ENCODE data around the gene ITPK1. TPM values are rescaled to one million over a fixed set of nuclear protein-coding genes. Genes with fewer than 3 reads are reported as not detected.

Gene ITPK1
- total RNA-seq, 1 experiment from 2014 or later, result 60.1 TPM

DNA sequence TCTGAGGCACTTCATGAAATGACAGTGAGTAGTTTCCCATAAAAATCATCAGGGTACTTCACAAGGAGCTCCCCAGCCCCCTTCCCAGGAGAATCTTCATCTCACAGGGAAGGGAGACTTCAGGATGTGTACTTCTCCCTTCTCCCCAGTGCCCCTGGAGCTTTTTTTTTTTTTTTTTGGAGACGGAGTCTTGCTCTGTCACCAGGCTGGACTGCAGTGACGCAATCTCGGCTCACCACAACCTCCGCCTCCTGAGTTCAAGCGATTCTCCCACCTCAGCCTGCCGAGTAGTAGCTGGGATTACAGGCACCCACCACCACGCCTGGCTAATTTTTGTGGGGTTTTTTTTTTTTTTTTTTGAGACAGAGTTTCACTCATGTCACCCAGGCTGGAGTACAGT, 10.4 kb downstream of the ITPK1 start:
- POLR2A ChIA-PET, result interaction anchor here (0.6 kb wide), 1 partner anchor 67 kb away, joined by 3 read pairs; no protein-coding TSS in a partner anchor
- DNase-seq, result no peak
- no peaks in the 10 kb centered on the region for H3K4me1 Mint-ChIP-seq (ENCODE audit: low read depth, unreplicated experiment)

DNA sequence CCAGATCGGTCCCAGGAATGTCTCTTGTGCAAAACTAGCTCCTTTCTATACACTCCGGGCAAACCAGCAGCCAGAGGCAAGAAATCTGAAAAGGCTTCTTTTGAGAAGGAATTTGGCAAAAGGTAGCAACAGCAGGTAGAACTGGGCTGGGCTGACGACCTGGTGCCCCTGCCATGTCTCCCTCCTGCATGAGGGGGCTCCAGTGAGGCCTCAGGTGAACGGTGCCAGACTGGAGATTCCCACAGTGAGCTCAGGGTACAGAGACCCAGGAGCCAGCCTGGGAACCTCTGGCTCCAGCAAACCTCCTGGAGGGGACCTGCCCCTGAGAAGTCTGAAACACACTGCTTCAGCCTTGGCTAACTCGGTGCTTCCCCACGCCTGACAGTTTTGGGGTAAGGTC, 10.8 kb downstream of the ITPK1 start:
- ChIA-PET CTCF (interaction anchor here (0.9 to 1.3 kb wide), 3 partner anchors 8 to 61 kb away, joined by 3 to 6 read pairs (median 4); no protein-coding TSS in a partner anchor), POLR2A (no interaction called here)
- Mint-ChIP-seq H3K4me1 (ENCODE audit: low read depth, unreplicated experiment) (no peaks in the 10 kb centered on the region), H3K27me3 (ENCODE audit: insufficient read depth, unreplicated experiment) (no peaks in the 10 kb centered on the region), H3K4me3 (ENCODE audit: unreplicated experiment) (no peak overlapping the region), H3K36me3 (ENCODE audit: insufficient read depth, unreplicated experiment) (no peaks in the 10 kb centered on the region), H3K27ac (ENCODE audit: unreplicated experiment) (no peak overlapping the region), H3K9me3 (ENCODE audit: unreplicated experiment) (no peaks in the 10 kb centered on the region)
- H3K4me3 ChIP-seq (ENCODE audit: low read depth, low read length), result no peak overlapping the region
- TF ChIP-seq, protein P1, sequence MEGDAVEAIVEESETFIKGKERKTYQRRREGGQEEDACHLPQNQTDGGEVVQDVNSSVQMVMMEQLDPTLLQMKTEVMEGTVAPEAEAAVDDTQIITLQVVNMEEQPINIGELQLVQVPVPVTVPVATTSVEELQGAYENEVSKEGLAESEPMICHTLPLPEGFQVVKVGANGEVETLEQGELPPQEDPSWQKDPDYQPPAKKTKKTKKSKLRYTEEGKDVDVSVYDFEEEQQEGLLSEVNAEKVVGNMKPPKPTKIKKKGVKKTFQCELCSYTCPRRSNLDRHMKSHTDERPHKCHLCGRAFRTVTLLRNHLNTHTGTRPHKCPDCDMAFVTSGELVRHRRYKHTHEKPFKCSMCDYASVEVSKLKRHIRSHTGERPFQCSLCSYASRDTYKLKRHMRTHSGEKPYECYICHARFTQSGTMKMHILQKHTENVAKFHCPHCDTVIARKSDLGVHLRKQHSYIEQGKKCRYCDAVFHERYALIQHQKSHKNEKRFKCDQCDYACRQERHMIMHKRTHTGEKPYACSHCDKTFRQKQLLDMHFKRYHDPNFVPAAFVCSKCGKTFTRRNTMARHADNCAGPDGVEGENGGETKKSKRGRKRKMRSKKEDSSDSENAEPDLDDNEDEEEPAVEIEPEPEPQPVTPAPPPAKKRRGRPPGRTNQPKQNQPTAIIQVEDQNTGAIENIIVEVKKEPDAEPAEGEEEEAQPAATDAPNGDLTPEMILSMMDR (IDR thresholded peaks at IDR 0.05; ENCODE audit: insufficient read depth in 1 of 2, low read depth in 1 of 2, low read length in 1 of 2, severe bottlenecking in 1 of 2, unreplicated experiment in 1 of 2), result peak in 1 of 2 experiments; percentile 23
- intact Hi-C loops (cut with micrococcal nuclease; ENCODE audit: unreplicated experiment), result no loop called here
- no peaks in the 10 kb centered on the region; the same call in 1 of the 2 replicates for H3K36me3 ChIP-seq (ENCODE audit: control insufficient read depth, insufficient read depth, low read length)
- peaks cover 11% of the 10 kb centered on the region; the same call in 1 of the 2 replicates for H3K4me1 ChIP-seq
- no peaks in the 10 kb centered on the region for H3K27me3 ChIP-seq (replicated peaks; ENCODE audit: control insufficient read depth, insufficient read depth, low read length)
- BruUV-seq (replicated peaks), result no TSS peak
- DNase-seq, result no peak
- H3K9me3 ChIP-seq, result no peaks in the 10 kb centered on the region

More for the DNA sequence above, 10.4 kb downstream of the ITPK1 start:
- no peaks in the 10 kb centered on the region; the same call in 1 of the 2 replicates for H3K36me3 ChIP-seq (ENCODE audit: control insufficient read depth, insufficient read depth, low read length)
- intact Hi-C loops (cut with micrococcal nuclease; ENCODE audit: unreplicated experiment), result no loop called here
- H3K9me3 Mint-ChIP-seq (ENCODE audit: unreplicated experiment), result no peaks in the 10 kb centered on the region
- peaks cover 11% of the 10 kb centered on the region; the same call in 1 of the 2 replicates for H3K4me1 ChIP-seq
- no peak overlapping the region for H3K27ac Mint-ChIP-seq (ENCODE audit: unreplicated experiment)
- H3K27me3 Mint-ChIP-seq (ENCODE audit: insufficient read depth, unreplicated experiment), result no peaks in the 10 kb centered on the region
- H3K27me3 ChIP-seq (replicated peaks; ENCODE audit: control insufficient read depth, insufficient read depth, low read length), result no peaks in the 10 kb centered on the region
- no peak overlapping the region for H3K4me3 ChIP-seq (ENCODE audit: low read depth, low read length)
- CTCF ChIA-PET, result interaction anchor here (0.9 to 1.3 kb wide), 3 partner anchors 8 to 62 kb away, joined by 3 to 6 read pairs (median 4); no protein-coding TSS in a partner anchor
- no peaks in the 10 kb centered on the region for H3K9me3 ChIP-seq
- BruUV-seq (replicated peaks), result no TSS peak
- TF ChIP-seq, protein P1 (IDR thresholded peaks at IDR 0.05; ENCODE audit: insufficient read depth in 1 of 2, low read depth in 1 of 2, low read length in 1 of 2, severe bottlenecking in 1 of 2, unreplicated experiment in 1 of 2), result no peak
- H3K4me3 Mint-ChIP-seq (ENCODE audit: unreplicated experiment), result no peak overlapping the region
- no peaks in the 10 kb centered on the region for H3K36me3 Mint-ChIP-seq (ENCODE audit: insufficient read depth, unreplicated experiment)

DNA sequence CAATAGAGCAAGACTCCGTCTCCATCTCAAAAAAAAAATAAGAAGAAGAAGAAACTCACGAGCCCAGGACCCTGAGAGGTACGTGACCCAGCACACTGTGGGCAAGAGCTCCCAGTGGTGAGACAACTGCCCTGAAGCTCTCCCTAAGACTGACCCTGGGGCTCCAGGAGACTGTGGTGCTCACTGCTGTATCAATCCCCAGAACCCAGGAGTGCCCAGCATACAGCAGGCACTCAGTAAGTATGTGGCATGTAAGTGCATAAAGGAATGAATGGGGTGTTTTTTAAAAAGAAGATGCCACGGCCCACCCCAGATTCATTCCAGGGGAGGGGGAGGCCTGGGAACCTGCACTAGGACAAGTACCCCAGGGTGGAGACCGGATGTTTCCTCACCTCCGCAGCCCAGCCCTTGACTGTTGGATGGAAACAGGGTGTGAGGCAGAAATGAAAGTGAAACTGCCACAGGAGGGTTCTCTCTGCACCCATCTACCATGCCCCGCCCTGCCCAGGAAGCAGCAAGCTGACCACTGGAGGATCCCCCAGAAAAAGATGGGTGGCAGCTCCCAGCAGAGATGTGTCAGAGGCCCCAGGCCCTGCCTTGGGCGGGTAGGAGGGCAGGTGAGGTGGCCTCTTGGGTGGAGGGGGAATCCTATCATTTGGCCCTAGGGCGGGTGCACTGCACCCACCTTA, 12.2 kb downstream of the ITPK1 start:
- no peak overlapping the region for H3K27ac Mint-ChIP-seq (ENCODE audit: unreplicated experiment)
- DNase-seq, result no peak
- no peaks in the 10 kb centered on the region for H3K36me3 Mint-ChIP-seq (ENCODE audit: insufficient read depth, unreplicated experiment)
- CTCF ChIA-PET, result no interaction called here
- no peaks in the 10 kb centered on the region for H3K9me3 ChIP-seq
- peaks cover 11% of the 10 kb centered on the region; the same call in 1 of the 2 replicates for H3K4me1 ChIP-seq
- H3K4me3 Mint-ChIP-seq (ENCODE audit: unreplicated experiment), result no peak overlapping the region
- no TSS peak for BruUV-seq (replicated peaks)
- H3K27me3 Mint-ChIP-seq (ENCODE audit: insufficient read depth, unreplicated experiment), result no peaks in the 10 kb centered on the region
- POLR2A ChIA-PET, result no interaction called here
- TF ChIP-seq, protein P1 (IDR thresholded peaks at IDR 0.05; ENCODE audit: insufficient read depth in 1 of 2, low read depth in 1 of 2, low read length in 1 of 2, severe bottlenecking in 1 of 2, unreplicated experiment in 1 of 2), result no peak
- no peaks in the 10 kb centered on the region for H3K4me1 Mint-ChIP-seq (ENCODE audit: low read depth, unreplicated experiment)
- H3K4me3 ChIP-seq (ENCODE audit: low read depth, low read length), result no peak overlapping the region
- H3K36me3 ChIP-seq (ENCODE audit: control insufficient read depth, insufficient read depth, low read length), result no peaks in the 10 kb centered on the region
- no peaks in the 10 kb centered on the region for H3K9me3 Mint-ChIP-seq (ENCODE audit: unreplicated experiment)
- no peaks in the 10 kb centered on the region for H3K27me3 ChIP-seq (replicated peaks; ENCODE audit: control insufficient read depth, insufficient read depth, low read length)
- intact Hi-C loops (cut with micrococcal nuclease; ENCODE audit: unreplicated experiment), result no loop called here
